Stomach (tissue), 9 donors: Measurements from ENCODE around the gene MAPKAPK3. TPM values are rescaled to one million over a fixed set of nuclear protein-coding genes. Genes with fewer than 3 reads are reported as not detected.

Experiments
- DNase-seq, 2 donors: peaks; one replicate each; pipeline versions ENCODE4 v3.0.0 to v3.0.0-alpha.2; 2013 to 2019
- H3K27ac ChIP-seq, 5 donors: fragments of 200-600 bp in 4 of 5; sonication (generic) in 4 of 5; one replicate each; pipeline ENCODE4 v1.5.1; 2013 to 2019; ENCODE audit warnings: mild to moderate bottlenecking in 1 of 5, moderate library complexity in 1 of 5
- H3K27me3 ChIP-seq, 3 donors: fragments of 200-600 bp; sonication (generic); one replicate each; pipeline ENCODE4 v1.5.1; 2017 to 2019; ENCODE audit warnings: mixed run types in 1 of 3
- H3K36me3 ChIP-seq, 4 donors: fragments of 200-600 bp; sonication (generic); 1 replicate in 3 of 4; 2 replicates in 1 of 4; pipeline ENCODE4 v1.5.1; 2016 to 2019
- H3K4me1 ChIP-seq, 4 donors: fragments of 200-600 bp; sonication (generic); one replicate each; pipeline ENCODE4 v1.5.1; 2016 to 2019
- H3K4me3 ChIP-seq, 4 donors: fragments of 200-600 bp; sonication (generic) in 3 of 4; one replicate each; pipeline ENCODE4 v1.5.1; 2016 to 2019; ENCODE audit warnings: mild to moderate bottlenecking in 1 of 4
- H3K9me3 ChIP-seq, 4 donors: fragments of 200-600 bp; sonication (generic); one replicate each; pipeline ENCODE4 v1.5.1; 2016 to 2019
- EP300 ChIP-seq: sonication (generic); formaldehyde crosslinking; IDR thresholded peaks from one replicate; pipeline ENCODE4 v1.6.1; 2017; ENCODE audit warnings: antibody characterized with exemption
- POLR2A ChIP-seq, 4 donors: fragments of 450-650 bp; IDR thresholded peaks; one replicate each; pipeline ENCODE4 v1.6.1; 2016; ENCODE audit warnings: antibody characterized with exemption in 4 of 4, control low read depth in 2 of 4, mild to moderate bottlenecking in 1 of 4, moderate library complexity in 1 of 4
- POLR2AphosphoS5 ChIP-seq, 3 donors: sonication (generic); formaldehyde crosslinking; IDR thresholded peaks; one replicate each; pipeline ENCODE4 v1.6.1; 2016; ENCODE audit warnings: antibody characterized with exemption in 3 of 3
- WGBS, 5 donors: extraction: QIAGEN DNeasy Blood & Tissue Kit in 3 of 5; methylation state at CpG; one replicate each; pipeline versions ENCODE4 v1.1.5 to v1.1.7; 2013 to 2018; 5-methylcytosine and 5-hydroxymethylcytosine counted together
- intact Hi-C: fragments of 100-400 bp; cut with DNase I; formaldehyde crosslinking; loops from one replicate; pipeline ENCODE4 v1.15.1; 2023; ENCODE audit warnings: low total_unique reads
- polyA plus RNA-seq, 3 donors: library from polyadenylated mRNA; stranded (reverse); fragments of 200-250 nt; gene quantifications; one replicate each; pipeline ENCODE4 v1.2.3, GENCODE V29; 2013
- total RNA-seq, 5 donors: library from RNA; depleted of rRNA; stranded (reverse); fragments of >200 nt; gene quantifications; one replicate each; pipeline versions ENCODE4 v1.1.0 to v1.2.3, GENCODE V29; 2014 to 2016
- TF ChIP-seq, protein P1 (sequence below), 7 experiments: fragments of 450-650 bp in 4 of 7; fragments of 200-600 bp in 3 of 7; sonication (generic) in 3 of 7; IDR thresholded peaks; one replicate each; pipeline ENCODE4 v1.5.1; 2016 to 2019; ENCODE audit warnings: antibody characterized with exemption in 7 of 7, control low read depth in 2 of 7, mild to moderate bottlenecking in 1 of 7
- donor health status: healthy with polysubstance abuse.
- donor health status: Bipolar disorder and iron deficiency.
- donor health status: healthy.

MAPKAPK3 gene
- total and polyA plus RNA-seq, 8 donors, result 10.3 to 50.0 (median 29.4) TPM

DNA sequence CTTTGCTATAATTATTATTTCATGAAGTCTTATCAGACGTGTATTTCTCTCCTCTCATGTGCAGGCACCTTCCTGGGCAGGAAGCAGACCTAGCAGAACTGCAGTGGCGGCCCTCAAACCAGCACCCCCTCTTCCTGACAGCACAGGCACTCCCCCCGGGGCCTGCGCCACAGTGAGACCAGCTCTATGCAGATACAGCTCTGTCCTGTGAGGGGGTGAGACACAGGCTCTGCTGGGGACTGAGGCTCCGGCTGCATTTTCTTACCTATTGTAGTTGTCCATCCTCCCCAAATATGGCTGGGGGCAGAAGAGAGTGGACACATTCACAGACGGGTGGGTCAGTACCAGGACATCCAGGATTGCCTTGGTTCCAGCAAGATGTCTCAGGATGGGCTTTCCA lies 10.4 kb upstream of the MAPKAPK3 start:
- DNase-seq, result no peak
- Histone ChIP-seq H3K27me3 (no peaks in the 10 kb centered on the region), H3K4me1 (peaks cover 78 to 98% (median 96%) of the 10 kb centered on the region in 4 donors), H3K9me3 (no peaks in the 10 kb centered on the region), H3K4me3 (peak overlapping the region in 2 of 4 donors; percentile 60 to 83), H3K27ac (peak overlapping the region; percentile 26 to 97 (median 95)), H3K36me3 (peaks cover 19 to 40% (median 39%) of the 10 kb centered on the region in 4 donors)
- intact Hi-C loops, result no loop called here
- WGBS, 5 donors, result 57 to 71% (median 61%) methylated on average over 6 of the region's 6 CpGs
- TF ChIP-seq POLR2A (IDR thresholded peaks at IDR 0.05), result no peak
- TF ChIP-seq POLR2AphosphoS5 (IDR thresholded peaks at IDR 0.05), result no peak
- TF ChIP-seq EP300, result no peak
- TF ChIP-seq, protein P1, sequence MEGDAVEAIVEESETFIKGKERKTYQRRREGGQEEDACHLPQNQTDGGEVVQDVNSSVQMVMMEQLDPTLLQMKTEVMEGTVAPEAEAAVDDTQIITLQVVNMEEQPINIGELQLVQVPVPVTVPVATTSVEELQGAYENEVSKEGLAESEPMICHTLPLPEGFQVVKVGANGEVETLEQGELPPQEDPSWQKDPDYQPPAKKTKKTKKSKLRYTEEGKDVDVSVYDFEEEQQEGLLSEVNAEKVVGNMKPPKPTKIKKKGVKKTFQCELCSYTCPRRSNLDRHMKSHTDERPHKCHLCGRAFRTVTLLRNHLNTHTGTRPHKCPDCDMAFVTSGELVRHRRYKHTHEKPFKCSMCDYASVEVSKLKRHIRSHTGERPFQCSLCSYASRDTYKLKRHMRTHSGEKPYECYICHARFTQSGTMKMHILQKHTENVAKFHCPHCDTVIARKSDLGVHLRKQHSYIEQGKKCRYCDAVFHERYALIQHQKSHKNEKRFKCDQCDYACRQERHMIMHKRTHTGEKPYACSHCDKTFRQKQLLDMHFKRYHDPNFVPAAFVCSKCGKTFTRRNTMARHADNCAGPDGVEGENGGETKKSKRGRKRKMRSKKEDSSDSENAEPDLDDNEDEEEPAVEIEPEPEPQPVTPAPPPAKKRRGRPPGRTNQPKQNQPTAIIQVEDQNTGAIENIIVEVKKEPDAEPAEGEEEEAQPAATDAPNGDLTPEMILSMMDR (IDR thresholded peaks at IDR 0.05), result no peak

DNA sequence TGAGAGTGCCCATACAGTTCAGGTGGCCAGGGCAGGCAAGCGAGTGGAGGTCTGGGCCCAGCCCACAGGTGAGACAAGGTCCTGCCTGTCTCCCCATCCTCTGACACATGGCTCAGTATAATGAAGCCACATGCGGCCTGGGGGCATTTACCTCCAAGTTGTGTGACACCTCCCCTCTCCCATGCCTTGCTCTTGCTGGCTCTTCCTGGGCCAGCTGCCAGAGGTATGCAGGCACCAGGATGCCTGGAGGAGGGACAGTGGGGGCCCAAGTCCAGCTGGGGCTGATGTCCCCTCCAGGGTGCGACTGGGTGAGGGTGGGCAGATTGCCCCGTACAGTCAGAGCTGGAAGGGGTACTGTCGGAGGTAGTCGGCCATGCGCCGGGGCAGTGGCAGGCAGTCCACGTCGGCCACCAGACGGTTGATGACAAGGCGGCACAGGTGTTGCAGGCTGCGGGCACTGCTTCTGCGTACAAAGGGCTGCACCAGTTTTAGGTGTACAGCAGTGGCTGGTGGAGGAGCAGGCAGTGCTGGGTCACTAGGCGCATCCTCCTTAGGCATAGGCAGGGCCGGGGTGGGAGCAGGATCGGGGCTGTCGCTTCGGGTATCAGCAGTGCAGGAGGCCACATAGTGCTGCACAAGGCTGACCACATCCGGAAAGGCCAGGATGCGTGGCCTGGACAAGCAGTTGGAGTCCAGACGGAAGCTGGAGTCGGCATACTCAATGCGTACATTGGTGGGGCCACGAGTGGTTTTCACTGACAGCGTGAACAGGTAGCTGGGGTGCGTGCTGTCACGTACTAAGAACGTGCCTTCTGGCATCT lies 9.5 kb upstream of the MAPKAPK3 start:
- Histone ChIP-seq H3K4me1 (peaks cover 69 to 95% (median 92%) of the 10 kb centered on the region in 4 donors), H3K4me3 (peak overlapping the region in 2 of 4 donors; percentile 60 to 83), H3K27ac (peak overlapping the region in 3 of 5 donors; percentile 95 to 97 (median 96)), H3K27me3 (no peaks in the 10 kb centered on the region), H3K9me3 (no peaks in the 10 kb centered on the region), H3K36me3 (peaks cover 19 to 40% (median 39%) of the 10 kb centered on the region in 4 donors)
- intact Hi-C loops, result no loop called here
- 66 to 80% (median 77%) methylated on average over 19 to 29 of the region's 29 CpGs for WGBS, 5 donors
- no peak for DNase-seq
- TF ChIP-seq POLR2AphosphoS5 (IDR thresholded peaks at IDR 0.05) (no peak), EP300 (no peak)
- TF ChIP-seq, protein P1 (IDR thresholded peaks at IDR 0.05), result no peak

DNA sequence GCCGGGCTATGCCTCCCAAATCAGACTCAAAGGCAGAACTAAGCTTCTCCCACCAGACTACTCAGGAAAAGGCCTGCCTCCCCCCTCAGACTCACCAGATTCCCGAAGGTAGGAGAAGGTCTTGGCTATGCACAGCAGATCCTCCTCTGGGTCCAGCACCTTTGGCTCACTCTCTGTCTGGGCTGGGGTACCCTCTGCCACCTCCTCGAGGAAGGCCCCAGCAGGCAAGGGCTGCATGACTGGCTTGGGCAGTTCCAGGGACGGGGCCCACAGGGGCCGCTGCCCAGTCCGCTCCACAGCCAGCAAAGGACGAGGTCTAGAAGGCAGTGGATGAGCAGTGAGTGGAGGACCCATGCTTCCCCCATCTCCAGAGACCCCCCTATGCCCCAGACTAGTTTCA lies 8.7 kb upstream of the MAPKAPK3 start:
- WGBS, 5 donors, result 54 to 77% (median 73%) methylated on average over 7 of the region's 7 CpGs
- H3K27me3 ChIP-seq, result no peaks in the 10 kb centered on the region
- H3K4me1 ChIP-seq, result peaks cover 61 to 95% (median 92%) of the 10 kb centered on the region in 4 donors
- peaks cover 19 to 40% (median 39%) of the 10 kb centered on the region in 4 donors for H3K36me3 ChIP-seq
- intact Hi-C loops, result no loop called here
- H3K9me3 ChIP-seq, result no peaks in the 10 kb centered on the region
- TF ChIP-seq POLR2AphosphoS5 (IDR thresholded peaks at IDR 0.05) (no peak), POLR2A (IDR thresholded peaks at IDR 0.05) (no peak), EP300 (no peak)
- TF ChIP-seq, protein P1 (IDR thresholded peaks at IDR 0.05), result no peak
- peak overlapping the region in 3 of 5 donors; percentile 95 to 97 (median 96) for H3K27ac ChIP-seq
- DNase-seq, result no peak
- peak overlapping the region in 2 of 4 donors; percentile 60 to 83 for H3K4me3 ChIP-seq

DNA sequence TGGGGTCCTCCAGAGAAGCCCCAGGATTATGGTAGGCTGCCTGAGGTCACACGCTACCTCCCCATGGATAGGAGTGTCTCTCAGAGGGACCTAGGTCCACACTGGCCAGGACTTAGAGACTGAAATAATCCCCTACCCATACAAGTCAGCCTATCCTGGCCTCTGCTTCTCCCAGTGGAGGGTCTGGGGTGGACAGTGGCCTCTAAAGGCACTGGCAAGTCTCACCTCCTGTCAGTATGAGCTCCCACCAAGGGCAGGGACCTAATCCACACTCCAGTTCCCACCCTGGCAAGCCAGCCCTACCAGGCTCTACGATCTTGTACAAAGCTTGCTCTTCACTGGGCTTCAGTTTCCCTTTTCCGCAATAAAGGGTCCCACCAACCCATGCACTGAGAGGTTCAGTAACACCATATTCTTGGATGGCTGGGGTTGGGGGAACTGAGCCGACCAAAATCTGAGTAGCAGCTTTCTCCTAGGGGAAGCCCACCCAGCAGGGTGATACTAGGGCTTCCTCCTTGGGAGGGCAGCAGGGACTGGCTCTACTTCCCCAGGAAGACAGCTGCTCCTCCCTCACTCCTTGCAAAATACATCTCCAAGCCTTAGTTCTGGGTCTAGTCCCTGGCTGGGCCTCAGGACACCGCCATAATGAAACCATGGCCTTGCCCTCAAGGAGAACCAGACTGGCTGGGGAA lies 7.7 kb upstream of the MAPKAPK3 start:
- Histone ChIP-seq H3K9me3 (no peaks in the 10 kb centered on the region), H3K27ac (peak overlapping the region; percentile 11 to 97 (median 91)), H3K27me3 (no peaks in the 10 kb centered on the region), H3K4me3 (peak overlapping the region; percentile 59 to 83 (median 71)), H3K36me3 (peaks cover 19 to 39% (median 38%) of the 10 kb centered on the region in 4 donors), H3K4me1 (peaks cover 52 to 95% (median 90%) of the 10 kb centered on the region in 4 donors)
- TF ChIP-seq POLR2A (IDR thresholded peaks at IDR 0.05), result no peak
- no peak for TF ChIP-seq POLR2AphosphoS5 (IDR thresholded peaks at IDR 0.05)
- TF ChIP-seq, protein P1 (IDR thresholded peaks at IDR 0.05), result no peak
- no peak for TF ChIP-seq EP300
- no peak for DNase-seq
- intact Hi-C loops, result no loop called here
- 62 to 86% (median 80%) methylated on average over 4 to 5 of the region's 5 CpGs for WGBS, 5 donors
